ENCODE measurements around the gene PIP4K2B.
"Not testable (repeated sequence)": the region's sequence is repeated elsewhere in the genome, so short reads cannot be mapped to it uniquely, and the experiment has no call there.

Gene PIP4K2B

DNA sequence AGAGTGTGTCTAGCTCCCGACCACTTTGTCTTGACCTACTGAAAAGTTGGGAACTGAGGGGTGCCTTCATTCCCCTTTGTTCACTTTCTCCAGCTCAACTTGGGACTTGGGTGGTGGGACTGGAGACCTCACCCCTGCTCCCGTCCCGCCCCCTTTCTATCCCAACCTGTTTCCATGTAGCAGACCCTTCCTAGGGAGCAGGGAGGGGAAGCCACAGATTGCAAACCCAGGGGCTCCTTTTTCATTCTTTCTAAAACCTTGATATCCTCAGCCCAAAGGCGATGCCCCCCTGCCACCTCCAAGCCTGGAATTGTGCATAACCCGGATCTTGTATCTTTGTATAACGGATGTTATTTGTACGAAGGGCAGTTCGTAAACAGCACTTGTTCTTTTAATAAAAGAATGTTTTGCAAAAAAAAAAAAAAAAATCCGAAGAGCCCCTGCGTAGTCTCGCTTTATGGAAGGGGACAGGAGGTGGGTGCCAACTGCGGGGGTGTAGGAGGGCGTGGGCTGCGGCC lies 69.9 kb downstream of the PIP4K2B start:
- no peak for DNase-seq (ENCODE audit: extremely low read depth, insufficient read length)
- Histone ChIP-seq H3K27me3 (replicated peaks; ENCODE audit: control insufficient read depth, insufficient read depth, low read length) (no peaks in the 10 kb centered on the region), H3K36me3 (ENCODE audit: control insufficient read depth, insufficient read depth, low read length) (peaks cover 4% of the 10 kb centered on the region), H3K4me3 (replicated peaks; ENCODE audit: low read depth, low read length) (peak overlapping the region; percentile 63)
- TF ChIP-seq, protein P1, sequence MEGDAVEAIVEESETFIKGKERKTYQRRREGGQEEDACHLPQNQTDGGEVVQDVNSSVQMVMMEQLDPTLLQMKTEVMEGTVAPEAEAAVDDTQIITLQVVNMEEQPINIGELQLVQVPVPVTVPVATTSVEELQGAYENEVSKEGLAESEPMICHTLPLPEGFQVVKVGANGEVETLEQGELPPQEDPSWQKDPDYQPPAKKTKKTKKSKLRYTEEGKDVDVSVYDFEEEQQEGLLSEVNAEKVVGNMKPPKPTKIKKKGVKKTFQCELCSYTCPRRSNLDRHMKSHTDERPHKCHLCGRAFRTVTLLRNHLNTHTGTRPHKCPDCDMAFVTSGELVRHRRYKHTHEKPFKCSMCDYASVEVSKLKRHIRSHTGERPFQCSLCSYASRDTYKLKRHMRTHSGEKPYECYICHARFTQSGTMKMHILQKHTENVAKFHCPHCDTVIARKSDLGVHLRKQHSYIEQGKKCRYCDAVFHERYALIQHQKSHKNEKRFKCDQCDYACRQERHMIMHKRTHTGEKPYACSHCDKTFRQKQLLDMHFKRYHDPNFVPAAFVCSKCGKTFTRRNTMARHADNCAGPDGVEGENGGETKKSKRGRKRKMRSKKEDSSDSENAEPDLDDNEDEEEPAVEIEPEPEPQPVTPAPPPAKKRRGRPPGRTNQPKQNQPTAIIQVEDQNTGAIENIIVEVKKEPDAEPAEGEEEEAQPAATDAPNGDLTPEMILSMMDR (IDR thresholded peaks at IDR 0.05; ENCODE audit: insufficient read depth, low read length, poor library complexity, severe bottlenecking) = no peak

DNA sequence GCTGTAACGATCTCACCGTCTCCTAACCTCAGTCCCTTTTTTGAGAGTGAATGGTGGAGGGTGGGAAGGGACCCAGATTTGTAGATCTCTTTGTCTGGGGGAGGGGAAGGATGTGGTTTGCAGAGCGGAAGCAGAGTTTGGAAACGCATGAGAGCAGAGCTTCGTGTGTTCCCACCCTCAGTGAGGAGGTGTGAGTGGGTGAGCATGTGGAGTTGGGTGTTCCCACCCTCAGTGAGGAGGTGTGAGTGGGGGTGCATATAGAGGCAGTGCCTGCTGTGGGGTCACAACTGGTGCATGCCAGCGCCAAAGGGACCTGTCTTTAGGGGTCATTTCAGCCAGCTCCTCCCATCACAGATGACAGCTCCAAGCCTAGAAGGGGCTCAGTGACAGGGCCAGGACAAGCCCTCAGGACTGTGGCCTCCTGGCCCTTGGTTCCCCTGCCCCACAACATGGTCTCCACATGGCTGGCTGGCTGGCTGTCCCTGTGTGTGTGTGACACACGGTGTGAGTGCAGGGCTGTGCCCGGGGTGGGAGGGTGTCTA lies 71.0 kb downstream of the PIP4K2B start:
- TF ChIP-seq, protein P1 (IDR thresholded peaks at IDR 0.05; ENCODE audit: insufficient read depth, low read length, poor library complexity, severe bottlenecking) = no peak
- DNase-seq (ENCODE audit: extremely low read depth, insufficient read length) = peak; percentile 61
- Histone ChIP-seq H3K4me3 (replicated peaks; ENCODE audit: low read depth, low read length) (no peak overlapping the region), H3K36me3 (ENCODE audit: control insufficient read depth, insufficient read depth, low read length) (peaks cover 7% of the 10 kb centered on the region), H3K27me3 (replicated peaks; ENCODE audit: control insufficient read depth, insufficient read depth, low read length) (no peaks in the 10 kb centered on the region)

DNA sequence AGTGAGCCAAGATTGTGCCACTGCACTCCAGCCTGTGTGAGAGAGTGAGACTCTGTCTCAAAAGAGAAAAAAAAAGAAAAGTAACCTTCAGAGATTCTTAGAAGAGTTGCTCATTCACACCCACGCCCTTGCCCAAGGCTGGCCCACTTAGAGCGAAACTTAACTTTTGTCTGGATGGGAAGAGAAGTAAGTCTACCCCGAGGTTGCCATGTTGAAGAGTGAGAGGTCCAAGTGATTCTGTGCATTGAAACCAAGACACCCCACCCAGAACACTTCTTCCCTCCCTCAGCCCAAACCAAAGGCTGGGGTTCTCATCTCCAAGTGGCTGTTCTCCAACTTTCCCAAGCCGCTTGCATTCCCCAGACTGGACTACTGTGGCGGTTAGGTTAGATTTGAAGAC lies 71.6 kb downstream of the PIP4K2B start:
- H3K27me3 ChIP-seq (replicated peaks; ENCODE audit: control insufficient read depth, insufficient read depth, low read length) = no peaks in the 10 kb centered on the region
- TF ChIP-seq, protein P1 (IDR thresholded peaks at IDR 0.05; ENCODE audit: insufficient read depth, low read length, poor library complexity, severe bottlenecking) = no peak
- DNase-seq (ENCODE audit: extremely low read depth, insufficient read length) = no peak
- H3K4me3 ChIP-seq (replicated peaks; ENCODE audit: low read depth, low read length) = no peak overlapping the region
- peaks cover 8% of the 10 kb centered on the region for H3K36me3 ChIP-seq (ENCODE audit: control insufficient read depth, insufficient read depth, low read length)

DNA sequence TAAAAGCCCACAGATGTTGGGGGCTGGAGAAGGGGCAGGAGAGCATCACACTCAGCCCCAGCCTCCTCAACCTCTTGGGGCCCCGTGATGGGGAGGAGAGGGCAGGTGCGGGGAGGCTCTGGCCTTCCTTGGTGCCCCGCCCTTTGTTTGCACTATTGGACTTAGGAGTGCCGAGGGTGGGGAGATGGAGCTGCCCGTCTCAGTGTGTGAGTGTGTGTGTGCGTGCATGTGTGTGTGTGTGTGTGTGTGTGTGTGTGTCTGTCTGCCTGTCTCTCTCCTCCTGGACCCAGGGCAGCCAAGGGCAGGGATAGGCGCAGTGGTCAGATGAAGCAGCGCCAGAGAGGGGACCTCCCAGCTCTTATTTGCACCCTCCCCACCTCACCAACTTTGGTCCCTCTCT lies 73.2 kb downstream of the PIP4K2B start:
- H3K4me3 ChIP-seq (replicated peaks; ENCODE audit: low read depth, low read length); DNase-seq (ENCODE audit: extremely low read depth, insufficient read length); H3K27me3 ChIP-seq (replicated peaks; ENCODE audit: control insufficient read depth, insufficient read depth, low read length): not testable (repeated sequence)
- H3K36me3 ChIP-seq (ENCODE audit: control insufficient read depth, insufficient read depth, low read length) = peaks cover 13% of the 10 kb centered on the region

DNA sequence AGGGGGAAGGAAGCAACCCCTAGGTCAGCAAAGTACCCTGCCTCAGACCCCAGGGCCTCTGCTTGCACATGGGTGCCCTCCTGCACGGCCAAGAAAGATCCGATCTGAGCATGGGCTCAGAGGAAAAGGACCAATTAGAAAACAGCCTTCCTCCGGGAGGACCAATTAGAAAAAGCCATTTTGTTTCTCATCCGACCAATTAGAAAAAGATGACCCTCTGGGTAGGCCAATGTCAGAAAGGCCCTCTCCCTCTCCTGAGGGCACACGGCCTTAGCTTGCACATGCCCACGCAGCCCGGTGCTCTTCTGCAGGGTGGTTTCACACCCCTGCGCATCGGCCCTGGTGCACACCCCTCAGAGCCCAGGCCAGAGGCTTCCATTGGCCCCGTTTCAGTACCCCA lies 74.3 kb downstream of the PIP4K2B start:
- no peak for DNase-seq (ENCODE audit: extremely low read depth, insufficient read length)
- H3K27me3 ChIP-seq (replicated peaks; ENCODE audit: control insufficient read depth, insufficient read depth, low read length) = no peaks in the 10 kb centered on the region
- peaks cover 17% of the 10 kb centered on the region for H3K36me3 ChIP-seq (ENCODE audit: control insufficient read depth, insufficient read depth, low read length)
- H3K4me3 ChIP-seq (replicated peaks; ENCODE audit: low read depth, low read length) = no peak overlapping the region
- TF ChIP-seq, protein P1 (IDR thresholded peaks at IDR 0.05; ENCODE audit: insufficient read depth, low read length, poor library complexity, severe bottlenecking) = no peak

DNA sequence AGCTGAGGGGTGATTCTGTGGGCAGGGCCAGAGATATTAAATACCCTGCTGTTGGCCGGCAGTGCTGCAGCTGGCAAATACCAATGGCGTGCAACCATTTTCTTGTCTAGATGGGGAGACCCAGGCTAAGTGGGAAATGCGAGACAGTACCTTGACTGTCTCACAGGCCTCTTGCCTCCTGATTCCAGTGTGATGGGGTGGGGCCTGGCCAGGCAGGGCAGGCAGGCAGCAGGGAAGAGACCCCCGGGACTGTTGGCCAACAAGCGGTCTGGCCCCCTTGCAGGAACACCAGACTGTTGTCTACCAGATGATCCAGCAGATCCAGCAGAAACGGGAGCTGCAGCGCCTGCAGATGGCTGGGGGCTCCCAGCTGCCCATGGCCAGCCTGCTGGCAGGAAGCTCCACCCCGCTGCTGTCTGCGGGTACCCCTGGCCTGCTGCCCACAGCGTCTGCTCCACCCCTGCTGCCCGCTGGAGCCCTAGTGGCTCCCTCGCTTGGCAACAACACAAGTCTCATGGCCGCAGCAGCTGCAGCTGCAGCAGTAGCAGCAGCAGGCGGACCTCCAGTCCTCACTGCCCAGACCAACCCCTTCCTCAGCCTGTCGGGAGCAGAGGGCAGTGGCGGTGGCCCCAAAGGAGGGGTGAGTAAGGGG lies 74.9 kb downstream of the PIP4K2B start:
- H3K27me3 ChIP-seq (replicated peaks; ENCODE audit: control insufficient read depth, insufficient read depth, low read length) = no peaks in the 10 kb centered on the region
- no peak overlapping the region for H3K4me3 ChIP-seq (replicated peaks; ENCODE audit: low read depth, low read length)
- TF ChIP-seq, protein P1 (IDR thresholded peaks at IDR 0.05; ENCODE audit: insufficient read depth, low read length, poor library complexity, severe bottlenecking) = no peak
- H3K36me3 ChIP-seq (ENCODE audit: control insufficient read depth, insufficient read depth, low read length) = peaks cover 19% of the 10 kb centered on the region
- no peak for DNase-seq (ENCODE audit: extremely low read depth, insufficient read length)

Measured in GM06990 (cell line).